HepG2 (cell line): ENCODE measurements around the gene KRT82. TPM values are rescaled to one million over a fixed set of nuclear protein-coding genes. Genes with fewer than 3 reads are reported as not detected.

Experiments used
- ATAC-seq: fragments of 200-7000 bp; cut with Tn5 transposase; 3 replicates; pipeline ENCODE4 v1.9.1; 2020; ENCODE audit warnings: mild to moderate bottlenecking, moderate library complexity
- BruUV-seq: library from RNA; stranded (reverse); fragments of 400-500 nt; replicated peaks from 2 replicates; lab custom pipeline; 2021; lab: Mats Ljungman, UMichigan
- CTCF ChIA-PET: fragments of 300-600 bp; formaldehyde crosslinking; extraction: SDS; loops from one replicate; lab custom pipeline; 2021; ENCODE audit warnings: low total read pairs, inconsistent platforms, low intra/inter-chr PET ratio; lab: Yijun Ruan, JAX
- POLR2A ChIA-PET: fragments of 350-600 bp; sonication (Branson Sonifier 250); formaldehyde crosslinking; loops from one replicate; lab custom pipeline; 2020; ENCODE audit warnings: antibody characterized with exemption, inconsistent platforms; lab: Yijun Ruan, JAX
- DNase-seq: peaks from one replicate; pipeline ENCODE4 v3.0.0-alpha.2; 2015; ENCODE audit warnings: low spot score
- FAIRE-seq: peaks from 3 replicates; lab custom pipeline; 2011; peaks lifted over from hg19 to GRCh38; lab: Jason Lieb, UNC
- H2AFZ ChIP-seq: one replicate; pipeline ENCODE4 v1.6.1; 2011; ENCODE audit warnings: low read length, inconsistent platforms
- H3K27ac ChIP-seq: fragments of 300-600 bp; 3 replicates; pipeline ENCODE4 v1.8.0; 2011; ENCODE audit warnings: mixed run types, mild to moderate bottlenecking, mixed read lengths, low read length, inconsistent platforms; ENCODE audit not compliant: insufficient read depth; ENCODE audit errors: extremely low read length
- H3K27me3 ChIP-seq, 2 experiments: fragments of 200-600 bp in 1 of 2; 2 replicates in 1 of 2; 3 replicates in 1 of 2; pipeline versions ENCODE4 v1.6.0 to v1.8.0; 2011; ENCODE audit warnings: low read length in 2 of 2, mild to moderate bottlenecking in 2 of 2, moderate library complexity in 2 of 2, inconsistent platforms in 1 of 2; ENCODE audit not compliant: insufficient read depth in 2 of 2, control insufficient read depth in 1 of 2
- H3K36me3 ChIP-seq, 2 experiments: fragments of 200-600 bp in 1 of 2; replicated peaks in 1 of 2; 2 replicates in 1 of 2; 3 replicates in 1 of 2; pipeline versions ENCODE4 v1.5.1 to v1.8.0; 2011; ENCODE audit warnings: low read length in 2 of 2, inconsistent platforms in 1 of 2; ENCODE audit not compliant: insufficient read depth in 2 of 2, control insufficient read depth in 1 of 2
- H3K4me1 ChIP-seq: 2 replicates; pipeline ENCODE4 v1.5.1; 2012; ENCODE audit warnings: low read length, inconsistent platforms; ENCODE audit not compliant: insufficient read depth
- H3K4me2 ChIP-seq: 2 replicates; pipeline ENCODE4 v1.6.0; 2011; ENCODE audit warnings: low read depth, low read length, inconsistent platforms
- H3K4me3 ChIP-seq, 3 experiments: fragments of 200-600 bp in 1 of 3; sonication (generic), shearing (Covaris generic) in 1 of 3; replicated peaks in 1 of 3; 2 replicates each; pipeline ENCODE4 v1.5.1; 2011 to 2016; ENCODE audit warnings: low read length in 3 of 3, inconsistent platforms in 2 of 3, low read depth in 2 of 3, mild to moderate bottlenecking in 2 of 3, control low read depth in 1 of 3, mixed read lengths in 1 of 3; ENCODE audit not compliant: insufficient read depth in 1 of 3
- H3K79me2 ChIP-seq: one replicate; pipeline ENCODE4 v1.6.1; 2011; ENCODE audit warnings: low read length, inconsistent platforms; ENCODE audit not compliant: insufficient read depth
- H3K9ac ChIP-seq: 2 replicates; pipeline ENCODE4 v1.6.0; 2011; ENCODE audit warnings: mild to moderate bottlenecking, low read depth, low read length, inconsistent platforms; ENCODE audit not compliant: insufficient read depth
- H3K9me3 ChIP-seq: 2 replicates; pipeline ENCODE4 v1.5.1; 2012; ENCODE audit warnings: mild to moderate bottlenecking, low read length
- H4K20me1 ChIP-seq: 2 replicates; pipeline ENCODE4 v1.6.0; 2011; ENCODE audit warnings: inconsistent platforms, mild to moderate bottlenecking, low read length, moderate library complexity; ENCODE audit not compliant: insufficient read depth
- ARNT ChIP-seq: fragments of 450-650 bp; IDR thresholded peaks from 2 replicates; pipeline ENCODE4 v1.6.1; 2017
- ATF7-NPFF ChIP-seq: sonication (generic); formaldehyde crosslinking; IDR thresholded peaks from 2 replicates; pipeline ENCODE4 v1.8.1; 2023; ENCODE audit warnings: mild to moderate bottlenecking, low read depth, missing genetic modification reagents, moderate library complexity
- HOXA5 ChIP-seq: sonication (generic); formaldehyde crosslinking; IDR thresholded peaks from 2 replicates; pipeline ENCODE4 v1.4.0; 2020; ENCODE audit warnings: missing genetic modification reagents
- MLX ChIP-seq: IDR thresholded peaks from 2 replicates; pipeline ENCODE4 v1.6.1; 2016
- NKX3-1 ChIP-seq: sonication (generic); formaldehyde crosslinking; IDR thresholded peaks from 2 replicates; pipeline ENCODE4 v1.5.0; 2020; ENCODE audit warnings: missing genetic modification reagents
- PCBP1 ChIP-seq: fragments of 200-400 bp; formaldehyde crosslinking; IDR thresholded peaks from 2 replicates; pipeline ENCODE4 v1.6.1; 2017; ENCODE audit warnings: mild to moderate bottlenecking, low read depth, low read length, borderline replicate concordance
- PITX1 ChIP-seq: sonication (generic); formaldehyde crosslinking; IDR thresholded peaks from 2 replicates; pipeline ENCODE4 v1.5.1; 2020; ENCODE audit warnings: mild to moderate bottlenecking, missing genetic modification reagents
- PLSCR1 ChIP-seq: sonication (generic); formaldehyde crosslinking; IDR thresholded peaks from 2 replicates; pipeline ENCODE4 v1.5.0; 2020; ENCODE audit warnings: missing genetic modification reagents, mild to moderate bottlenecking, borderline replicate concordance
- RBM39 ChIP-seq: fragments of 200-400 bp; formaldehyde crosslinking; IDR thresholded peaks from one replicate; pipeline ENCODE4 v1.6.1; 2018; ENCODE audit warnings: antibody characterized with exemption, mild to moderate bottlenecking, low read depth, low read length; ENCODE audit not compliant: poor library complexity, severe bottlenecking
- ZNF460 ChIP-seq: sonication (generic); formaldehyde crosslinking; IDR thresholded peaks from 2 replicates; pipeline ENCODE4 v1.5.1; 2020; ENCODE audit warnings: missing genetic modification reagents, mild to moderate bottlenecking, borderline replicate concordance
- WGBS: methylation state at CpG from one replicate; pipeline ENCODE4 v1.1.6; 2017; ENCODE audit warnings: low lambda C conversion rate; 5-methylcytosine and 5-hydroxymethylcytosine counted together
- in situ Hi-C: cut with HindIII; loops from 2 replicates; pipeline ENCODE4 v1.10.0; 2017; ENCODE audit warnings: low pct_unique_long_range_greater_than_20kb; ENCODE audit not compliant: extremely low pct_ligation_motif_present
- intact Hi-C: fragments of 100-400 bp; cut with micrococcal nuclease; formaldehyde crosslinking; loops from one replicate; pipeline ENCODE4 v1.10.0; 2022; ENCODE audit not compliant: unreplicated experiment
- polyA plus RNA-seq, 8 experiments: library from polyadenylated mRNA; depleted of rRNA in 3 of 8; stranded (reverse) in 7 of 8; unstranded in 1 of 8; fragments of >200 nt; fragmentation: Illumina TruSeq in 4 of 8; extraction: Trizol in 4 of 8; gene quantifications; 2 replicates each; pipeline versions ENCODE4 v1.2.1 to v1.2.3, GENCODE V29; 2011 to 2016; ENCODE audit warnings: low read depth in 4 of 8, missing spikeins in 1 of 8, mixed read lengths in 1 of 8; ENCODE audit not compliant: insufficient read depth in 1 of 8
- total RNA-seq, 5 experiments: library from RNA; depleted of rRNA; stranded (reverse); fragments of >200 nt; fragmentation: Illumina TruSeq; extraction: Trizol; gene quantifications; 2 replicates each; pipeline ENCODE4 v1.2.3, GENCODE V29; 2016; ENCODE audit warnings: low read depth in 1 of 5

Gene KRT82
- total and polyA plus RNA-seq, 2 of the 13 experiments (the other 11 are each of a cell fraction or from before 2014, with no cell fraction given): not detected

- peaks cover 0 to 9% of the 10 kb centered on the region in 2 experiments; a peak in 3 of 5 replicates for H3K27me3 ChIP-seq
- BruUV-seq: no TSS peak
- intact Hi-C loops: no loop called here
- no peak overlapping the region for H3K9ac ChIP-seq
- H2AFZ ChIP-seq: no peak overlapping the region
- DNase-seq (no peak), FAIRE-seq (no peak), ATAC-seq (no peak)
- H3K4me1 ChIP-seq: no peaks in the 10 kb centered on the region
- 37% methylated on average over 6 of the region's 8 CpGs for WGBS
- CTCF ChIA-PET: no interaction called here
- no peaks in the 10 kb centered on the region for H3K9me3 ChIP-seq
- no peaks in the 10 kb centered on the region for H3K36me3 ChIP-seq
- no peak for TF ChIP-seq PLSCR1 (CRISPR knock-in tag)
- no peak for TF ChIP-seq PCBP1
- TF ChIP-seq PITX1 (CRISPR knock-in tag): no peak
- TF ChIP-seq RBM39: no peak
- no peak for TF ChIP-seq MLX
- TF ChIP-seq HOXA5 (CRISPR knock-in tag): no peak
- TF ChIP-seq NKX3-1 (CRISPR knock-in tag): no peak
- TF ChIP-seq ARNT: no peak
- TF ChIP-seq ATF7-NPFF (CRISPR knock-in tag): no peak
- TF ChIP-seq ZNF460 (CRISPR knock-in tag): no peak
- H3K4me3 ChIP-seq: no peak overlapping the region
- no peak overlapping the region for H3K4me2 ChIP-seq
- H3K27ac ChIP-seq: no peak overlapping the region
- in situ Hi-C loops: loop anchor here (25.0 kb wide), 1 partner anchor 591 kb away; no protein-coding TSS in a partner anchor
- no peaks in the 10 kb centered on the region for H3K79me2 ChIP-seq
- POLR2A ChIA-PET: no interaction called here
- H4K20me1 ChIP-seq: 0 out of 2 replicates have a peak, but pooled peaks cover under 1% of the 10 kb centered on the region
Measured at GRCh38 chr12:52396656-52397055, 9.5 kb downstream of the KRT82 start.
